Measurements from ENCODE around the gene RAB39B. TPM values are rescaled to one million over a fixed set of nuclear protein-coding genes. Genes with fewer than 3 reads are reported as not detected.

RAB39B gene
- total RNA-seq, 2 donors from 2014 or later, result 0.14 to 0.78 TPM

DNA sequence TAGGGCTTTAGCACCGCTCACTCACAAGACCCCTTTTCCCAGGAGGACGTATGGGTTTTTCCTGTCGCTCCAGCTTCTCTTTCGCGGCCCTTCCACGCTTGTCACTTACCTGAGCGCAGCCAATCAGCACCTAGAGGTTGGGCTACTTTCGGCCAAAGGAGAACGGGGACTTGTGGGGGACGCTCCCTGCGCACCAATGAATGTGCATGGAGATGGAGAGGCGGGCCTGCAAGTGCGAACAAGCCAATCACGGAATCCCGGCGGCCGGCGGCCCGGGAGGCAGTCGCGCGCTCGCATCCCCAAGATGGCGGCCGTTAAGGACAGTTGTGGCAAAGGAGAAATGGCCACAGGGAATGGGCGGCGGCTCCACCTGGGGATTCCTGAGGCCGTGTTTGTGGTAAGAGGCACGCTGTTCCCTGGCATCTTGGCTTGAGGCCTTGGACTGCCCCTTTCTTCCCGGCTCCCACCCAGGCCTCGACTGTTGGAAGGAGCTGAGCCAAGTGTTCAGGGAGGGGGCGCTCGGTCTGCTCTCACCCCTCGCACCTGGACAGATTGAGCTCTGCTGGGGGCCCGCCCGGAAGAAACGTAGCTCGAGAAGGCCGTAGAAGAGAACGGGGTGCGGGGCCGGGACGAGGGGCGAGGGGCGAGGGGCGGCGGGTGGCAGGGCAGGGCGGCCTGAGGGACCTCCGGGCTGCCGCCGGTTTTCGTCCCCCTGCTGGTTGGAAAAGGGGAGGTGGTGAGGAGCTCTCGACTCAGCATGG lies 47.9 kb downstream of the RAB39B start, which contains the start of gene VBP1:
TSS of gene VBP1 (plus strand) at position 282 of the 761 bp plus-strand sequence. CDS start at position 305, 23 bp downstream.
- Histone ChIP-seq H3K27me3 (replicated peaks; ENCODE audit: insufficient read depth) (no peaks in the 10 kb centered on the region), H3K4me3 (peak within 1 kb of the TSS; percentile 91), H3K9me3 (no peaks in the 10 kb centered on the region), H3K36me3 (no peaks in the 10 kb centered on the region), H3K27ac (peak within 1 kb of the TSS; percentile 93 to 94), H3K4me1 (ENCODE audit: control insufficient read depth in 1 of 2, low read depth in 2 of 2) (peaks cover 0 to 11% of the 10 kb centered on the region in 2 donors)
- TF ChIP-seq, protein P1, sequence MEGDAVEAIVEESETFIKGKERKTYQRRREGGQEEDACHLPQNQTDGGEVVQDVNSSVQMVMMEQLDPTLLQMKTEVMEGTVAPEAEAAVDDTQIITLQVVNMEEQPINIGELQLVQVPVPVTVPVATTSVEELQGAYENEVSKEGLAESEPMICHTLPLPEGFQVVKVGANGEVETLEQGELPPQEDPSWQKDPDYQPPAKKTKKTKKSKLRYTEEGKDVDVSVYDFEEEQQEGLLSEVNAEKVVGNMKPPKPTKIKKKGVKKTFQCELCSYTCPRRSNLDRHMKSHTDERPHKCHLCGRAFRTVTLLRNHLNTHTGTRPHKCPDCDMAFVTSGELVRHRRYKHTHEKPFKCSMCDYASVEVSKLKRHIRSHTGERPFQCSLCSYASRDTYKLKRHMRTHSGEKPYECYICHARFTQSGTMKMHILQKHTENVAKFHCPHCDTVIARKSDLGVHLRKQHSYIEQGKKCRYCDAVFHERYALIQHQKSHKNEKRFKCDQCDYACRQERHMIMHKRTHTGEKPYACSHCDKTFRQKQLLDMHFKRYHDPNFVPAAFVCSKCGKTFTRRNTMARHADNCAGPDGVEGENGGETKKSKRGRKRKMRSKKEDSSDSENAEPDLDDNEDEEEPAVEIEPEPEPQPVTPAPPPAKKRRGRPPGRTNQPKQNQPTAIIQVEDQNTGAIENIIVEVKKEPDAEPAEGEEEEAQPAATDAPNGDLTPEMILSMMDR (IDR thresholded peaks at IDR 0.05), result peak; percentile 56
- DNase-seq (ENCODE audit: low spot score), result peak; percentile 68
- peak; percentile 99 for ATAC-seq (ENCODE audit: insufficient number of reproducible peaks, low FRiP score, low read depth)

DNA sequence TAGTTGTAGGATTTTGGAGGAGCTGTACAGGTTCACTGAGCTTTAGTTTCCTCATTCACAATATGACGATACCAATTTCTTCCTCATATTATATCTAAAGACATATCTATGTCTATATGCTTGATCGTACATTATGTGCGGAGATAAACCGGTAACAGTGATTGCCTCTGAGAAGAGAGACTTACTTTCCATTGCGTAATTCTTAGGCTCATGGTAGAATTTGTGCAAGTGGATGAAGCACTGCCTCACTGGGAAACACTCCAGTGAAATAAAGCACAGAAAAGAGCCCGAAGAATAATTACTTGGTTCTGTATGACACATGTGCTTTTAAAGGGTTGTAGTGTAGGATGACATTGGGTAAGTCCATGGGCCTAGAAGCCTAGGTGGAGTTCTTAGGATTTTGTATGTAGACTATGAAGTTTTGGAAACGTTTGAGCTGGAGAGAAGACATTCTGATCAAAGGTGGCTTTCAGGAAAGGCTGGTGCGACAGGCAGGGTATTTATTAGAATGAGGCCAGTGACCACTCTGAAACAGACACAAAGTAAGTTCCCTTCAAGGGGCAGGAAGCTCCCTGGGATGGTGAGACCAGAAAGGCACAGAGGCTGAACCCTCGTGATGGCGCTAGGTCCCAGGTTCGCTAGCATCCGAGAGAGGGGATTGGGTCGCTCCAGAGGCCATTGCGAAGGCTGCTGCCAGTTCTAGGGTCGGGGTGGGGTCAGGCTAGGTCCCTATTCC lies 48.7 kb downstream of the RAB39B start:
- Histone ChIP-seq H3K4me3 (peak overlapping the region; percentile 91), H3K27ac (peak overlapping the region; percentile 93 to 94), H3K36me3 (no peaks in the 10 kb centered on the region), H3K4me1 (ENCODE audit: control insufficient read depth in 1 of 2, low read depth in 2 of 2) (peaks cover 0 to 11% of the 10 kb centered on the region in 2 donors), H3K9me3 (no peaks in the 10 kb centered on the region), H3K27me3 (replicated peaks; ENCODE audit: insufficient read depth) (no peaks in the 10 kb centered on the region)
- TF ChIP-seq, protein P1 (IDR thresholded peaks at IDR 0.05), result no peak
- DNase-seq (ENCODE audit: low spot score) (no peak), ATAC-seq (ENCODE audit: insufficient number of reproducible peaks, low FRiP score, low read depth) (no peak)

DNA sequence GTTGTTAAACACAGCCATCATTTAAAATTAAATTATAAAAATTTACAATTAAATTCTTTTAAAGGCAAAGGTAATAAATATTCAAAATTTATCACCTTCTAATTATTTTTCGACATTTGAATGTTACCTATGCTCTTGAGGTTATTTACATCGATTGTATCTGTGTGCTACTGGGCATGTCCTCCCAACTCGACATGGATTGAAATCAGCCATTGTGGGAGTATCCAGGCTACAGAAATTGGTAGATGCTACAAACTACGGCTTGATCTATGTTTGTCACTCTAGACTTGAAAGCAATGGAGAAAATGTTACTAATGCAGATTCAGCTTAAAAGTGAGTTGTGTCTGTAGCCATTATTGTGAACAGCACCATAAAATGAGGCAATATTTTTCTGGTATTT lies 50.6 kb downstream of the RAB39B start:
- ATAC-seq (ENCODE audit: insufficient number of reproducible peaks, low FRiP score, low read depth) (no peak), DNase-seq (ENCODE audit: low spot score) (no peak)
- no peak overlapping the region for H3K27ac ChIP-seq
- H3K4me1 ChIP-seq (ENCODE audit: control insufficient read depth in 1 of 2, low read depth in 2 of 2), result peaks cover 0 to 11% of the 10 kb centered on the region in 2 donors
- no peaks in the 10 kb centered on the region for H3K36me3 ChIP-seq
- no peaks in the 10 kb centered on the region for H3K27me3 ChIP-seq (replicated peaks; ENCODE audit: insufficient read depth)
- TF ChIP-seq, protein P1 (IDR thresholded peaks at IDR 0.05), result no peak
- no peaks in the 10 kb centered on the region for H3K9me3 ChIP-seq
- no peak overlapping the region for H3K4me3 ChIP-seq

DNA sequence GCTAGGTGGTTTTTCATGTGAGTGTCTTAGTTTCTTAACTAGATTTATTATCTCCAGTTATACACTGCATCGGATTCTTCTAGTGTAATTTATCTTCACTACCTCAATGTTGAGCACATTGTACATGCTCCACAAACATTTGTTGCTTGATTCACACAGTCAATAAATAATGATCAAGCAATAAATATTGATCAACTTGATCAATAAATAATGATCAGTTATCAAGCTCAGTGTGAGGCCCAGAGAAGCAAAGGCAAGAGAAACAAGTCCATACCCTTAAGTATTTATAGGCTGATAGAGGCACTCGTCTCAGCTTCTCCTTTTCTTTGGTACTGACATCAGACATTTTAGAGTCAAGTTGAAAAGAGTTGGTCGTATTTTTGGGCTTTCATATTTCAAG lies 53.1 kb downstream of the RAB39B start:
- TF ChIP-seq, protein P1 (IDR thresholded peaks at IDR 0.05), result no peak

More for the DNA sequence above, 53.1 kb downstream of the RAB39B start:
- Histone ChIP-seq H3K4me3 (no peak overlapping the region), H3K4me1 (ENCODE audit: control insufficient read depth in 1 of 2, low read depth in 2 of 2) (no peaks in the 10 kb centered on the region), H3K36me3 (no peaks in the 10 kb centered on the region), H3K27me3 (replicated peaks; ENCODE audit: insufficient read depth) (no peaks in the 10 kb centered on the region), H3K27ac (no peak overlapping the region), H3K9me3 (no peaks in the 10 kb centered on the region)
- DNase-seq (ENCODE audit: low spot score), result no peak
- no peak for ATAC-seq (ENCODE audit: insufficient number of reproducible peaks, low FRiP score, low read depth)

Other genes with a start within 250 kb of the RAB39B start
- 10 to 100 TPM in 1 of 2 donors, 1 to 10 TPM in 1; 7.7 to 18.1 TPM for gene F8, start 241.8 kb downstream of the RAB39B start, total RNA-seq
- 10 to 100 TPM; 43.7 to 51.8 TPM for gene FUNDC2, start 237.6 kb downstream of the RAB39B start, total RNA-seq
- 10 to 100 TPM; 11.9 to 32.5 TPM for gene CMC4, start 193.4 kb downstream of the RAB39B start, total RNA-seq
- gene MTCP1, start 193.4 kb downstream of the RAB39B start, total RNA-seq, result 10 to 100 TPM in 1 of 2 donors, 1 to 10 TPM in 1; 7.4 to 17.8 TPM
- gene BRCC3, start 193.0 kb downstream of the RAB39B start, total RNA-seq, result 10 to 100 TPM in 1 of 2 donors, 1 to 10 TPM in 1; 6.2 to 14.2 TPM
- 10 to 100 TPM; 15.0 to 25.9 TPM for gene VBP1, start 48.0 kb downstream of the RAB39B start, total RNA-seq
- 10 to 100 TPM in 1 of 2 donors, 1 to 10 TPM in 1; 8.3 to 18.7 TPM for gene CLIC2, start 70.1 kb upstream of the RAB39B start, total RNA-seq
- gene F8A2, start 117.6 kb upstream of the RAB39B start, total RNA-seq, result 1 to 10 TPM in 1 of 2 donors, not detected in 1; 8.7 TPM
- 10 to 100 TPM; 13.5 to 34.4 TPM for gene F8A3, start 194.1 kb upstream of the RAB39B start, total RNA-seq

All from thoracic aorta (tissue), 2 donors.